Esophagus squamous epithelium (tissue), 4 donors: Measurements from ENCODE around the gene C16orf74.

Experiments
- CTCF ChIP-seq, 6 experiments: fragments of 450-650 bp in 4 of 6; fragments of 200-600 bp in 2 of 6; sonication (generic) in 2 of 6; IDR thresholded peaks; one replicate each; pipeline ENCODE4 v1.5.1; 2016 to 2019; ENCODE audit warnings: antibody characterized with exemption in 6 of 6, mild to moderate bottlenecking in 4 of 6, moderate library complexity in 4 of 6
- POLR2A ChIP-seq, 4 donors: fragments of 450-650 bp; IDR thresholded peaks; one replicate each; pipeline ENCODE4 v1.6.1; 2017; ENCODE audit warnings: antibody characterized with exemption in 4 of 4, mild to moderate bottlenecking in 4 of 4, moderate library complexity in 3 of 4

GRCh38 chr16:85796152-85796551, 45.3 kb upstream of the C16orf74 start:
- no peak for TF ChIP-seq CTCF (IDR thresholded peaks at IDR 0.05)
- TF ChIP-seq POLR2A (IDR thresholded peaks at IDR 0.05) = no peak
